T47D (cell line): ENCODE data around the gene COL18A1.
"Not testable (repeated sequence)": the region's sequence is repeated elsewhere in the genome, so short reads cannot be mapped to it uniquely, and the experiment has no call there.

ENCODE experiments used
- DNase-seq, 2 experiments: peaks; one replicate each; pipeline versions ENCODE4 v3.0.0 to v3.0.0-alpha.2; 2011 to 2012; ENCODE audit warnings: low read depth in 1 of 2, low spot score in 1 of 2
- JUND ChIP-seq: IDR thresholded peaks from 2 replicates; pipeline ENCODE4 v1.6.1; 2012; ENCODE audit warnings: low read depth
- in situ Hi-C: cut with HindIII; loops from 2 replicates; pipeline ENCODE4 v1.10.0; 2016; ENCODE audit warnings: low sequenced_read_pairs, low pct_unique_long_range_greater_than_20kb

Gene COL18A1

DNA sequence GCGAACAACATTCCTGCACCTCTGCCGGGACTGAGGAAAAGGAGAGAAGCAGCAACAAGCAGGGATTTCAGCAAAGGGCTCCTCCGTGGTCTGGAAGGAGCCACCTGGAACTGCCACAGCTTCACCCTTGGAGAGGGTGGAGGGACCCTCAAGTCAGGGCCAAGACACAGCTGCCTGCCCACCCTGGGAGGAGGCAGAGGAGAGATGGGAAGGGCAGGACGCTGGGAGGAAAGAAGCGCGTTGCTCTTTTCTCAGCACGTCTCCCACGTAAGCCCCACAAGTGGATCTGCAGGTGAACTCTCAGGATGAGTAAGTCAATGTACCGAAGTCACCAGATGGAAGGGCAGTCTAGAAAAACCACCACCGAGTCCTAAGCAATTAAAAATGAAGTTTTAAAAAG, 97.6 kb downstream of the COL18A1 start:
- DNase-seq = no peak
- TF ChIP-seq JUND = no peak
- in situ Hi-C loops = no loop called here

DNA sequence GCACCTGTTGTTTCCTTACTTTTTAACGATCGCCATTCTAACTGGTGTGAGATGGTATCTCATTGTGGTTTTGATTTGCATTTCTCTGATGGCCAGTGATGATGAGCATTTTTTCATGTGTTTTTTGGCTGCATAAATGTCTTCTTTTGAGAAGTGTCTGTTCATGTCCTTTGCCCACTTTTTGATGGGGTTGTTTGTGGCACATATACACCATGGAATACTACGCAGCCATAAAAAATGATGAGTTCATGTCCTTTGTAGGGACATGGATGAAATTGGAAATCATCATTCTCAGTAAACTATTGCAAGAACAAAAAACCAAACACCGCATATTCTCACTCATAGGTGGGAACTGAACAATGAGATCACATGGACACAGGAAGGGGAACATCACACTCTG, 98.3 kb downstream of the COL18A1 start:
- in situ Hi-C loops, DNase-seq: not testable (repeated sequence)

DNA sequence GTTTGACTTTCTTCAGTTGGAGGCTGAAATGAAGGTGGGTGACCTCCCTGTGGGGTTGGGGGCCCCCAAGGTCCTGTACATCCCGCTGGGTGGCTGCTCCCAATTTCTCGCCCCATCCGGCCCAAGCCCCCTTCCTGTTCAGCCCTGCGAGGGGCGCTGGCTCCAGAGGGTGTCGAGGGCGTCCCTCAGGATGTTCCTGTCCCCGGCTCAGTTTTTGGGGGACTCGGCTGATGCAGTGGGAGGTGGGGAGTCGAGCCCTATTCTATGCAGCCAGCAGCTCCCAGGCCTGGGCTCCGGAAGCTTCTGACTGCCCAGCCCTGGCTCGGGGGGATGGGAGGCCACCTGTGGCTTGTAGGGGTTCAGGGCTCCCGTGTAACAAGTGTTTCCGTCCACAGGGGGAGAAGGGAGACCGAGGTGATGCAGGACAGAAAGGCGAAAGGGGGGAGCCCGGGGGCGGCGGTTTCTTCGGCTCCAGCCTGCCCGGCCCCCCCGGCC, 99.1 kb downstream of the COL18A1 start:
- no peak for TF ChIP-seq JUND
- DNase-seq = no peak
- in situ Hi-C loops = no loop called here

DNA sequence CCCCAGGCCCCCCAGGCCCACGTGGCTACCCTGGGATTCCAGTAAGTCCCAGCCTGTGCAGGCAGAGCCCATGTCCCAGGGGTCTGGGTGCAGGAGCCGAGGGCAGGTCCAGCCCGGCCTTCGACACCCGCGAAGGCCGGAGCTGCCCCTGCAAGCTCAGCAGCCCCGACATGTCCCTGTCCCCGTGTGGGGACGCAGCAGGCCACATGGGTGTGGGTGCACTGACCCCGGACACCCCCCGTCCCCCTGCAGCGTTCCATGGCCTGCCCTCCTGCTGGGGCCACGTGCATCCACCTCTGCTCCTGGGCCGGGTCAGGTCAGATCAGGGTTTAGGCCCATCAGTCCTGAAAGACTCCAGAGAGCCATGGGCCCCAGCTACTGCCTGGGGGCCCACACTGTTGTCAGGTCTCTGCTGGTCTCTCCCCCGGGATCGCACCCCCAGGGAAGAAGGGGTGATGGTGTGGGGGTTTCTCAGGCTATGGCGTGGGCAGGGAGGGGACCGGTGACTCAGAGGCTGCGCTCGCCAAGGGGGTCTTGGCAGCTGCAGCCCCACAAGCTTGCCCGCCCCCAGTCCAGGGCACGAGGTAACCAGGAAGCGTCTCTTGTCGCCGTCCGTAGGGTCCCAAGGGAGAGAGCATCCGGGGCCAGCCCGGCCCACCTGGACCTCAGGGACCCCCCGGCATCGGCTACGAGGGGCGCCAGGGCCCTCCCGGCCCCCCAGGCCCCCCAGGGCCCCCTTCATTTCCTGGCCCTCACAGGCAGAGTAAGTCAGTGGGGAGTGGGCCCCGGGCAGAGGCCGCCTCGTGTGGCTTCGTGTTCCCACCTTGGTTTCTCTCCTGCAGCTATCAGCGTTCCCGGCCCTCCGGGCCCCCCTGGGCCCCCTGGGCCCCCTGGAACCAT, 99.8 kb downstream of the COL18A1 start:
- no peak for DNase-seq
- TF ChIP-seq JUND = no peak
- in situ Hi-C loops = no loop called here

DNA sequence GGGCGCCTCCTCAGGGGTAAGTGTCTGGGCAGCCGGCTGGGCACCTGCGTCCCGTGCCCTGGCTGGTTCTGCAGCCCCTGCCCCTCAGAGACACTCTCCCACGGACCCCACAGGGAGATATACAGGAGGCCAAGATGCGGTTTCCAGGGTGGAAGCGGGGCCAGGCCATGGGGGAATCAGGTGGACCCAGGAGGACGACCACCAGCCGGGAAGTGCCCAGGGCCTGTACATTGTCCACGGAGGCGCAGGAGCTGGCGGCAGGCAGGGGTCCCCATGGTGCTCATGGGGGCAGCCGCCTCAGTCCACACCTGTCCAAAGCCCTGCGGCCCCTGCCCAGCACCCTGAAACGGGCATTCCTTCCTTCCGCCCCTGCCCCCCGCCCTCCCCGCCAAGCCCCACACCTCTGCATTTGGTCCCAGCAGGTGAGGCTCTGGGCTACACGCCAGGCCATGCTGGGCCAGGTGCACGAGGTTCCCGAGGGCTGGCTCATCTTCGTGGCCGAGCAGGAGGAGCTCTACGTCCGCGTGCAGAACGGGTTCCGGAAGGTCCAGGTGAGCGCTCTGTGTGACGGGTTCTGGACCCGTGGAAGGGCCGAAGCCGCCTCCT, 100.6 kb downstream of the COL18A1 start:
- peak in 1 of 2 experiments; percentile 25 for DNase-seq
- TF ChIP-seq JUND = no peak
- in situ Hi-C loops = no loop called here

DNA sequence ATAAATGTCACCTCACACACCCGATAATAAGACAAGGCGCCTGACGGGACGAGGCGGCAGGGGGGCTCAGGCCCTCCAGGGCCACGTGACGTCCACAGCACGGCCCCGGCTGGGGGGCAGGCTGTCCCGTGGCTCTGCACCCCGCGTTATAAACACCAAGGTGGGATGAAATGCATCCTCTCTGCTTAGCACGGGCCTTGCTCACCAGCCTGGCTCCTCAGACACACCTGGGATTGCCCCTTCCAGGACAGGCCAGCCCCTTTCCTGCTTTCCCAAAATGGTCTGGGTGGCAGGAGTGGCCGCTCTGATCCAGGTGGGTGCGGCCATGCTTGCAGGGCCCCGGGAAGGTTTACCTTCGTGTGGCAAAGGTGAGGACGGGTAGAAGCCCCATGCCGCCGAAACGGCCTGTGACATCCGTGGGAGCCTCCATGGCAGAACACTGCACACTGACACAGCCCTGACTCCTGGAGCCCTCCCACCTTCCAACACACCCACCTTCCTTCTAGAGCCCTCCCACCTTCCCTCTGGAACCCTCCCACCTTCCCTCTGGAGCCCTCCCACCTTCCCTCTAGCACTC, 101.4 kb downstream of the COL18A1 start:
- TF ChIP-seq JUND = no peak
- in situ Hi-C loops = no loop called here
- DNase-seq = no peak

DNA sequence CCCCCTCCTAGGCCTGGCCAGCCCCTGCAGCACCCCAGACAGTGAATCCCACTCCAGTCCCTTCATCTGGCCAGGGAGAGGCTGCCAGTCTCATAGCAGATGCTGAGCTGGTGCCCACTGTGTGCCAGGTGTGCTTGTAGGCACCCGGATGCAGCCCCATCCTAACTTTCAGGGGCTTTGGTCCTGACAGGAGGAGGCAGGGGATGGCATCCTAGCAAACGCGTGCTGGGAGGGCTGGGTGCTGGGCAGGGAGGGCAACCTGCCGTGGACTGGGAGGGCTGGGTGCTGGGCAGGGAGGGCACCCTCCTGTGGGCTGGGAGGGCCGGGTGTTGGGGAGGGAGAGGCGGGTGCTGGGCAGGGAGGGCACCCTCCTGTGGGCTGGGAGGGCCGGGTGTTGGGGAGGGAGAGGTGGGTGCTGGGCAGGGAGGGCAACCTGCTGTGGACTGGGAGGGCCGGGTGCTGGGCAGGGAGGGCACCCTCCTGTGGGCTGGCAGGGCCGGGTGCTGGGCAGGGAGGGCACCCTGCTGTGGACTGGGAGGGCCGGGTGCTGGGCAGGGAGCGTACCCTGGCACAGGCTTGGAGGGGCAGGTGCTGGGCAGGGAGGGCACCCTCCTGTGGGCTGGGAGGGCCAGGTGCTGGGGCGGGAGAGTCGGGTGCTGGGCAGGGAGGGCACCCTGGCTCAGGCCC, 102.0 kb downstream of the COL18A1 start:
- in situ Hi-C loops = no loop called here
- DNase-seq = no peak
- no peak for TF ChIP-seq JUND

DNA sequence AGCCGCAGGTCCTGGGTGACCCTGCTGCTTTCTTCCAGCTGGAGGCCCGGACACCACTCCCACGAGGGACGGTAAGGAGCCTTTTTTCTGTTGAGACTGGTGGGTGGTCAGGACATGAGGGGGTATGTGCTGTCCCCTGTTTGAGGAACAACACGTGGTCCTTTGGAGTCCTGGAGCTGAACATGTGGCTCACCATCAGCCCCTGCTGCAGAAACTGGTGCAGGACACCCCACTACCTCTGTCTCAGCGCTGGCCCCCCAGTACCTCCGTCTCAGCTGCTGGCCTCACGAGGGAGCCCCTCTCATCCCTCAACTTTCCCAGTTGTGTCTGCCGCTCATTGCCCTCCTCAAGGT, 102.5 kb downstream of the COL18A1 start:
- DNase-seq = no peak
- in situ Hi-C loops = no loop called here
- no peak for TF ChIP-seq JUND

DNA sequence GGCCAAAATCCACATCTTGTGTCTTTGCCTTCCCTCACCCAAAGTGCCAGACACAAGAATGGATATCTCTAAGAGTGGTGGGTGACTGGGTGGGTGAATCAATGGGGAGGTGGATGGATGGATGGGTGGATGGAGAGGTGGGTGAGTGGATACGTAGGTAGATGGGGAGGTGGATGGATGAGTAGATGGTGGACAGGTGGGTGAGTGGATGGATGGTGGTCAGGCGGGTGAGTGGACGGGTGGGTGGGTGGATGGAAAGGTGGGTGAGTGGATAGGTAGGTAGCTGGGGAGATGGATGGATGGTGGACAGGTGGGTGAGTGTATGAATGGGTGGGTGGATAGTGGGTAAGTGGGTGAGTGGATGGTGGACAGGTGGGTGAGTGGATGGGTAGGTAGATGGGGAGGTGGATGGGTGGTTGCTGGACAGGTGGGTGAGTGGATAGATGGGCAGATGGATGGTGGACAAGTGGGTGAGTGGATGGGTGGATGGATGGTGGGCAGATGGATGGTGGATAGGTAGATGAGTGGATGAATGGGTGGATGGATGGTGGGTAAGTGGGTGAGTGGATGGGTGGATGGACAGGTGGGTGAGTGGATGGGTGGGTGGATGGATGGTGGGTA, 103.0 kb downstream of the COL18A1 start:
- no peak for DNase-seq
- no peak for TF ChIP-seq JUND
- in situ Hi-C loops = no loop called here

DNA sequence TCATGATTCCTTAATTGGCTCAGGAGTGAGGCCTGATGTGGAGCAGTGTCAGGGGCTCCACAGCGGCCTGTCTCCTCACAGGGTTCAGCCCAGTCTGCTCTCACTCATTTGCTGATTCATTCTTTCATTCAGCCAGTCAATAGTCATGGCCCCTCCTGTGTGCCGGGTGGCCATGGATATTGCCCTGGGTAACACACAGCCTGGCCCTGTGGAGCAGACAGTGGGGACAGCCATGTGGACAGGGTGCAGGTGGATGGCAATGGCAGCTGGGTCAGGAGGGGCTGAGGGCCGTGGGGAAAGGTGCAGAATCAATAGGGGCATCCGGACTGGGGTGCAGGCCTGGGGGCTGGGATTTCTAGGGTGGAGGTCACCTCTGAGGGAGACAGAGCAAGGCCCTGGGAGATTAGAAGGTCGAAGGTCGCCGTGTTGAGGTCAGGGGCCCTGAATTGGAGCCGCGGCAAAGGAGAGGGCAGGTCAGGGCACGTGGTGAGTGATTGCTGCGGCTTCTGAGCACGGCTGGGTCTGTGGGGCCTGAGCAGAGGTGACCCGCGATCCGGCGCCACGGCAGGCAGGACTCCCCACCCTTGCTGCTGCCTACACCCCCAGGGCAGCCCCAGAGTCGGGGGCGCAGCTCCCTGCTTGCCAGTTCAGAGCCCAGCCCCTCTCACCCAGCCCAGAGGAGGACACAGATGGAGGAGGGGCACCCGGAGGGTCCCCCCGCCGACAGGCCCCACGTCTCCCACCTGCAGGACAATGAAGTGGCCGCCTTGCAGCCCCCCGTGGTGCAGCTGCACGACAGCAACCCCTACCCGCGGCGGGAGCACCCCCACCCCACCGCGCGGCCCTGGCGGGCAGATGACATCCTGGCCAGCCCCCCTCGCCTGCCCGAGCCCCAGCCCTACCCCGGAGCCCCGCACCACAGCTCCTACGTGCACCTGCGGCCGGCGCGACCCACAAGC, 103.9 kb downstream of the COL18A1 start:
- DNase-seq = no peak
- in situ Hi-C loops = no loop called here
- no peak for TF ChIP-seq JUND
